Caco-2 (cell line): ENCODE data around the gene KRAS. TPM values are rescaled to one million over a fixed set of nuclear protein-coding genes. Genes with fewer than 3 reads are reported as not detected.

ENCODE experiments used
- BruUV-seq: library from RNA; stranded (reverse); fragments of 400-500 nt; replicated peaks from 2 replicates; lab custom pipeline; 2021; lab: Mats Ljungman, UMichigan
- CTCF ChIA-PET: fragments of 300-600 bp; sonication (Branson Sonifier 250); formaldehyde crosslinking; loops from one replicate; lab custom pipeline; 2022; ENCODE audit warnings: antibody characterized with exemption; lab: Charles Lee
- POLR2A ChIA-PET: fragments of 300-600 bp; sonication (Branson Sonifier 250); formaldehyde crosslinking; loops from one replicate; lab custom pipeline; 2022; ENCODE audit warnings: antibody characterized with exemption; lab: Charles Lee
- DNase-seq, 2 experiments: peaks; one replicate each; pipeline versions ENCODE4 v3.0.0 to v3.0.0-alpha.2; 2020 to 2022
- H3K27me3 ChIP-seq: replicated peaks from 2 replicates; pipeline ENCODE4 v1.6.0; 2011; ENCODE audit warnings: low read length; ENCODE audit not compliant: control insufficient read depth, insufficient read depth
- H3K36me3 ChIP-seq: 2 replicates; pipeline ENCODE4 v1.5.1; 2011; ENCODE audit warnings: low read length; ENCODE audit not compliant: control insufficient read depth, insufficient read depth
- H3K4me1 ChIP-seq: fragments of 250-450 bp; sonication (Bioruptor Pico); 2 replicates; pipeline ENCODE4 v1.5.1; 2020; ENCODE audit warnings: mild to moderate bottlenecking
- H3K4me3 ChIP-seq: 2 replicates; pipeline ENCODE4 v1.5.1; 2011; ENCODE audit warnings: low read depth, mild to moderate bottlenecking, control low read depth, low read length
- H3K9me3 ChIP-seq: fragments of 250-450 bp; sonication (Bioruptor Pico); 2 replicates; pipeline ENCODE4 v1.5.1; 2020; ENCODE audit warnings: mild to moderate bottlenecking, moderate library complexity
- H3K27ac Mint-ChIP-seq: one replicate; pipeline ENCODE4 v1.8.0; 2022; ENCODE audit warnings: mixed read lengths; ENCODE audit not compliant: unreplicated experiment
- H3K27me3 Mint-ChIP-seq: one replicate; pipeline ENCODE4 v1.8.0; 2022; ENCODE audit warnings: mixed read lengths; ENCODE audit not compliant: insufficient read depth, unreplicated experiment
- H3K36me3 Mint-ChIP-seq: one replicate; pipeline ENCODE4 v1.8.0; 2022; ENCODE audit warnings: mild to moderate bottlenecking, mixed read lengths; ENCODE audit not compliant: insufficient read depth, unreplicated experiment
- H3K4me1 Mint-ChIP-seq: one replicate; pipeline ENCODE4 v1.8.0; 2022; ENCODE audit warnings: low read depth, mixed read lengths; ENCODE audit not compliant: unreplicated experiment
- H3K4me3 Mint-ChIP-seq: one replicate; pipeline ENCODE4 v1.8.0; 2022; ENCODE audit warnings: mild to moderate bottlenecking, moderate library complexity, mixed read lengths; ENCODE audit not compliant: unreplicated experiment
- H3K9me3 Mint-ChIP-seq: one replicate; pipeline ENCODE4 v1.8.0; 2022; ENCODE audit warnings: mixed read lengths; ENCODE audit not compliant: unreplicated experiment
- CTCF ChIP-seq, 2 experiments: fragments of 200-600 bp in 1 of 2; IDR thresholded peaks; 1 replicate in 1 of 2; 2 replicates in 1 of 2; pipeline versions ENCODE4 v1.5.1 to v1.8.0; 2011 to 2022; ENCODE audit warnings: antibody characterized with exemption in 1 of 2, control low read depth in 1 of 2, inconsistent platforms in 1 of 2, low read depth in 1 of 2, low read length in 1 of 2, mild to moderate bottlenecking in 1 of 2, moderate library complexity in 1 of 2; ENCODE audit not compliant: insufficient read depth in 1 of 2, severe bottlenecking in 1 of 2, unreplicated experiment in 1 of 2
- intact Hi-C: fragments of 100-400 bp; cut with micrococcal nuclease; formaldehyde crosslinking; loops from one replicate; pipeline ENCODE4 v1.10.0; 2022; ENCODE audit not compliant: unreplicated experiment
- total RNA-seq: library from RNA; stranded (reverse); gene quantifications from 2 replicates; pipeline ENCODE4 v1.2.3, GENCODE V29; 2022

KRAS gene
- total RNA-seq, 1 experiment from 2014 or later, result 179 TPM

GRCh38 chr12:25202137-25202536 lies 48.6 kb downstream of the KRAS start:
- H3K27ac Mint-ChIP-seq, result no peak overlapping the region
- no peaks in the 10 kb centered on the region for H3K9me3 Mint-ChIP-seq
- Histone ChIP-seq H3K4me1 (no peaks in the 10 kb centered on the region), H3K4me3 (no peak overlapping the region), H3K9me3 (no peaks in the 10 kb centered on the region), H3K27me3 (no peaks in the 10 kb centered on the region), H3K36me3 (peaks cover 4% of the 10 kb centered on the region)
- no TSS peak for BruUV-seq
- no peak overlapping the region for H3K4me3 Mint-ChIP-seq
- no peak for DNase-seq
- ChIA-PET POLR2A (no interaction called here), CTCF (no interaction called here)
- H3K36me3 Mint-ChIP-seq, result peaks cover 57% of the 10 kb centered on the region
- intact Hi-C loops, result no loop called here
- no peaks in the 10 kb centered on the region for H3K27me3 Mint-ChIP-seq
- no peaks in the 10 kb centered on the region for H3K4me1 Mint-ChIP-seq
- TF ChIP-seq CTCF (IDR thresholded peaks at IDR 0.05; ENCODE audit: insufficient read depth in 1 of 2, low read depth in 1 of 2, low read length in 1 of 2, severe bottlenecking in 1 of 2, unreplicated experiment in 1 of 2), result no peak

GRCh38 chr12:25200703-25201102 lies 50.0 kb downstream of the KRAS start:
- POLR2A ChIA-PET, result no interaction called here
- Mint-ChIP-seq H3K4me3 (no peak overlapping the region), H3K4me1 (no peaks in the 10 kb centered on the region), H3K36me3 (peaks cover 45% of the 10 kb centered on the region), H3K27ac (no peak overlapping the region), H3K27me3 (no peaks in the 10 kb centered on the region), H3K9me3 (no peaks in the 10 kb centered on the region)
- CTCF ChIA-PET, result no interaction called here
- Histone ChIP-seq H3K4me1 (peaks cover 8% of the 10 kb centered on the region; the same call in 1 of the 2 replicates), H3K4me3 (no peak overlapping the region), H3K27me3 (no peaks in the 10 kb centered on the region), H3K36me3 (peaks cover 4% of the 10 kb centered on the region), H3K9me3 (no peaks in the 10 kb centered on the region)
- no peak for TF ChIP-seq CTCF (IDR thresholded peaks at IDR 0.05; ENCODE audit: insufficient read depth in 1 of 2, low read depth in 1 of 2, low read length in 1 of 2, severe bottlenecking in 1 of 2, unreplicated experiment in 1 of 2)
- intact Hi-C loops, result no loop called here
- no TSS peak for BruUV-seq
- no peak for DNase-seq

GRCh38 chr12:25197608-25198007 lies 53.1 kb downstream of the KRAS start:
- no peak for TF ChIP-seq CTCF (IDR thresholded peaks at IDR 0.05; ENCODE audit: insufficient read depth in 1 of 2, low read depth in 1 of 2, low read length in 1 of 2, severe bottlenecking in 1 of 2, unreplicated experiment in 1 of 2)
- no TSS peak for BruUV-seq
- H3K4me1 Mint-ChIP-seq, result no peaks in the 10 kb centered on the region
- no peaks in the 10 kb centered on the region for H3K9me3 Mint-ChIP-seq
- no peak overlapping the region for H3K27ac Mint-ChIP-seq
- Histone ChIP-seq H3K4me1 (peaks cover 8% of the 10 kb centered on the region; the same call in 1 of the 2 replicates), H3K36me3 (peaks cover 4% of the 10 kb centered on the region), H3K4me3 (no peak overlapping the region), H3K9me3 (no peaks in the 10 kb centered on the region), H3K27me3 (no peaks in the 10 kb centered on the region)
- intact Hi-C loops, result no loop called here
- peaks cover 40% of the 10 kb centered on the region for H3K36me3 Mint-ChIP-seq
- no peaks in the 10 kb centered on the region for H3K27me3 Mint-ChIP-seq
- H3K4me3 Mint-ChIP-seq, result no peak overlapping the region
- no peak for DNase-seq
- POLR2A ChIA-PET, result no interaction called here
- CTCF ChIA-PET, result no interaction called here
